Esophagus squamous epithelium (tissue), 5 donors: Measurements from ENCODE around the gene C19orf25. TPM values are rescaled to one million over a fixed set of nuclear protein-coding genes. Genes with fewer than 3 reads are reported as not detected.

Experiments used
- DNase-seq: peaks from one replicate; lab custom pipeline; 2025; lab: John Stamatoyannopoulos, UW
- H3K27ac ChIP-seq, 4 donors: fragments of 200-600 bp; sonication (generic); one replicate each; pipeline ENCODE4 v1.5.1; 2016 to 2019; ENCODE audit warnings: mild to moderate bottlenecking in 1 of 4
- H3K27me3 ChIP-seq, 4 donors: fragments of 200-600 bp; sonication (generic); 1 replicate in 3 of 4; 2 replicates in 1 of 4; pipeline versions ENCODE4 v1.5.1 to v1.6.0; 2017 to 2021; ENCODE audit warnings: antibody characterized with exemption in 1 of 4
- H3K36me3 ChIP-seq, 3 donors: fragments of 200-600 bp; sonication (generic); one replicate each; pipeline ENCODE4 v1.5.1; 2016 to 2019
- H3K4me1 ChIP-seq, 3 donors: fragments of 200-600 bp; sonication (generic); one replicate each; pipeline ENCODE4 v1.5.1; 2017 to 2019
- H3K4me3 ChIP-seq, 4 donors: fragments of 200-600 bp; sonication (generic); 1 replicate in 3 of 4; 2 replicates in 1 of 4; pipeline ENCODE4 v1.5.1; 2016 to 2019; ENCODE audit warnings: mild to moderate bottlenecking in 2 of 4, moderate library complexity in 1 of 4
- H3K9me3 ChIP-seq, 3 donors: fragments of 200-600 bp; sonication (generic); one replicate each; pipeline ENCODE4 v1.5.1; 2016 to 2019
- CTCF ChIP-seq, 6 experiments: fragments of 450-650 bp in 4 of 6; fragments of 200-600 bp in 2 of 6; sonication (generic) in 2 of 6; IDR thresholded peaks; one replicate each; pipeline ENCODE4 v1.5.1; 2016 to 2019; ENCODE audit warnings: antibody characterized with exemption in 6 of 6, mild to moderate bottlenecking in 4 of 6, moderate library complexity in 4 of 6
- POLR2A ChIP-seq, 4 donors: fragments of 450-650 bp; IDR thresholded peaks; one replicate each; pipeline ENCODE4 v1.6.1; 2017; ENCODE audit warnings: antibody characterized with exemption in 4 of 4, mild to moderate bottlenecking in 4 of 4, moderate library complexity in 3 of 4
- WGBS, 2 donors: methylation state at CpG; one replicate each; pipeline ENCODE4 v1.1.5; 2018; 5-methylcytosine and 5-hydroxymethylcytosine counted together
- intact Hi-C: fragments of 100-400 bp; cut with DNase I; formaldehyde crosslinking; loops from one replicate; pipeline ENCODE4 v1.15.0; 2022
- total RNA-seq, 4 donors: library from RNA; depleted of rRNA; stranded (reverse); fragments of >200 nt; gene quantifications; one replicate each; pipeline ENCODE4 v1.1.0, GENCODE V29; 2016
- donor health status: DM: yes; HTN: yes; CAD: no.

The C19orf25 gene
- 10 to 100 TPM; 17.8 to 24.5 (median 23.0) TPM for total RNA-seq

GRCh38 chr19:1478934-1479707 is at the start of gene C19orf25:
Gene C19orf25, minus strand, starts transcription at chr19:1479215. Its CDS starts 312 bp downstream, at chr19:1478903.
- WGBS, 2 donors, result 4 to 8% methylated on average over 5 to 6 of the region's 71 CpGs
- Histone ChIP-seq H3K9me3 (no peaks in the 10 kb centered on the region), H3K27ac (peak within 1 kb of the TSS; percentile 78 to 92 (median 87)), H3K4me1 (peaks cover 10 to 37% (median 15%) of the 10 kb centered on the region in 3 donors), H3K36me3 (peaks cover 0 to 31% (median 0%) of the 10 kb centered on the region in 3 donors), H3K4me3 (peak within 1 kb of the TSS; percentile 54 to 99 (median 94)), H3K27me3 (peaks cover 0 to 9% (median 0%) of the 10 kb centered on the region in 4 donors)
- DNase-seq, result peak; percentile 56
- intact Hi-C loops, result no loop called here
- TF ChIP-seq POLR2A (IDR thresholded peaks at IDR 0.05) (peak in 3 of 4 donors; percentile 39 to 74 (median 44)), CTCF (IDR thresholded peaks at IDR 0.05) (peak in 2 of 6 experiments; percentile 3 to 28)

GRCh38 chr19:1527650-1528309 is 48.8 kb upstream of the C19orf25 start:
- H3K27me3 ChIP-seq, result peaks cover 0 to 84% (median 12%) of the 10 kb centered on the region in 4 donors
- DNase-seq, result no peak
- intact Hi-C loops, result no loop called here
- peaks cover 0 to 17% (median 10%) of the 10 kb centered on the region in 3 donors for H3K4me1 ChIP-seq
- H3K9me3 ChIP-seq, result no peaks in the 10 kb centered on the region
- no peak overlapping the region for H3K4me3 ChIP-seq
- no peak for TF ChIP-seq CTCF (IDR thresholded peaks at IDR 0.05)
- no peak for TF ChIP-seq POLR2A (IDR thresholded peaks at IDR 0.05)
- 40 to 54% methylated on average over 4 to 9 of the region's 27 CpGs for WGBS, 2 donors
- no peak overlapping the region for H3K27ac ChIP-seq
- no peaks in the 10 kb centered on the region for H3K36me3 ChIP-seq

GRCh38 chr19:1526979-1527649 is 48.1 kb upstream of the C19orf25 start:
- WGBS, 2 donors, result 26 to 47% methylated on average over 12 to 13 of the region's 18 CpGs
- Histone ChIP-seq H3K9me3 (no peaks in the 10 kb centered on the region), H3K36me3 (no peaks in the 10 kb centered on the region), H3K4me3 (no peak overlapping the region), H3K27me3 (peaks cover 0 to 91% (median 12%) of the 10 kb centered on the region in 4 donors), H3K27ac (no peak overlapping the region), H3K4me1 (peaks cover 0 to 23% (median 10%) of the 10 kb centered on the region in 3 donors)
- DNase-seq, result no peak
- intact Hi-C loops, result no loop called here
- no peak for TF ChIP-seq POLR2A (IDR thresholded peaks at IDR 0.05)
- no peak for TF ChIP-seq CTCF (IDR thresholded peaks at IDR 0.05)

- 86 to 87% methylated on average over 6 to 10 of the region's 33 CpGs for WGBS, 2 donors
- Histone ChIP-seq H3K4me1 (peaks cover 0 to 32% (median 10%) of the 10 kb centered on the region in 3 donors), H3K36me3 (no peaks in the 10 kb centered on the region), H3K9me3 (no peaks in the 10 kb centered on the region), H3K27me3 (peaks cover 0 to 91% (median 12%) of the 10 kb centered on the region in 4 donors), H3K27ac (no peak overlapping the region), H3K4me3 (no peak overlapping the region)
- TF ChIP-seq POLR2A (IDR thresholded peaks at IDR 0.05) (no peak), CTCF (IDR thresholded peaks at IDR 0.05) (no peak)
- intact Hi-C loops, result no loop called here
- DNase-seq, result no peak
These were observed 47.2 kb upstream of the C19orf25 start for GRCh38 chr19:1526066-1526778.
